Kidney epithelial cell (primary cell): ENCODE measurements around the gene PRLH. TPM values are rescaled to one million over a fixed set of nuclear protein-coding genes. Genes with fewer than 3 reads are reported as not detected.

ENCODE experiments used
- DNase-seq: peaks from one replicate; pipeline ENCODE4 v3.0.0-alpha.2; 2010; ENCODE audit warnings: low read depth
- H3K27me3 ChIP-seq: 2 replicates; pipeline ENCODE4 v1.6.0; 2011; ENCODE audit warnings: low read length; ENCODE audit not compliant: control insufficient read depth, insufficient read depth
- H3K36me3 ChIP-seq: 2 replicates; pipeline ENCODE4 v1.5.1; 2011; ENCODE audit warnings: low read length; ENCODE audit not compliant: control insufficient read depth, insufficient read depth
- H3K4me3 ChIP-seq: 2 replicates; pipeline ENCODE4 v1.5.1; 2011; ENCODE audit warnings: low read depth, mild to moderate bottlenecking, control low read depth, low read length
- CTCF ChIP-seq: IDR thresholded peaks from 2 replicates; pipeline ENCODE4 v1.5.1; 2011; ENCODE audit warnings: mild to moderate bottlenecking, moderate library complexity, low read length, control low read depth, inconsistent platforms; ENCODE audit not compliant: insufficient read depth, poor library complexity, severe bottlenecking
- total RNA-seq: library from RNA; depleted of rRNA; stranded (reverse); fragments of >200 nt; gene quantifications from 2 replicates; pipeline ENCODE4 v1.2.3, GENCODE V29; 2015

Gene PRLH
- total RNA-seq, 1 donor from 2014 or later = not detected

- Histone ChIP-seq H3K27me3 (no peaks in the 10 kb centered on the region), H3K36me3 (no peaks in the 10 kb centered on the region), H3K4me3 (no peak overlapping the region)
- TF ChIP-seq CTCF = no peak
- DNase-seq = no peak
Observed at GRCh38 chr2:237598468-237599208, 32.3 kb downstream of the PRLH start.

DNA sequence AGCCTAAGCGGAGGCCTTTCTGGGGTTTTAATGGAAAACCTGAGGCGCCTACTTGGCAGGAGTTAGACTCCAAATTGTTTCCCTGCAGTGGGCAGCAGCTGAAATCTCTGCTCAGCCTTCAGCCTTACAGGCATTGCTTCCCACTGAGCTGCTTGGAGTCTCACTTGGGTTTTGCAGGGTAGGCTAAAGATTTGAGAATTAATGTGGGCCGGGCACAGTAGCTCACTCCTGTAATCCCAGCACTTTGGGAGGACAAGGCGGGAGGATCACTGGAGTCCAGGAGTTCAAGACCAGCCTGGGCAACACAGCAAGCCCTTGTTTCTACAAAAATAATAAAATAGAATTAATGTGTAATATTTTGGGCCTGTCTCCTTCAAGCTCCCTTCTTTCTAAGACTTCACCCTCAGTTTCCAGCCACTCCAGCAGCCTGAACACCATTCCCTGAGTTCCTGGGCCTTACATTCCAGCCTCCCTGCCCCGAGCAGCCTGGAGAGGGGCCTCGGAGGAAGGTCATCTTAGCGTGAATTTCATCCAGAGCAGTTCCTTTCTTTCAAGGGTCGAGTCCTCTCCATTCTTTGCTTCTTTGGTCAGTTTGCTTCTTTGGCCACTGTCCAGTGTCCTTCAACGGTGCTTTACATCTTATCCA is 33.2 kb downstream of the PRLH start:
- Histone ChIP-seq H3K36me3 (no peaks in the 10 kb centered on the region), H3K27me3 (no peaks in the 10 kb centered on the region), H3K4me3 (no peak overlapping the region)
- no peak for DNase-seq
- no peak for TF ChIP-seq CTCF

GRCh38 chr2:237600205-237600846 is 34.0 kb downstream of the PRLH start:
- Histone ChIP-seq H3K27me3 (no peaks in the 10 kb centered on the region), H3K36me3 (no peaks in the 10 kb centered on the region), H3K4me3 (no peak overlapping the region)
- DNase-seq = no peak
- TF ChIP-seq CTCF = peak; percentile 15

DNA sequence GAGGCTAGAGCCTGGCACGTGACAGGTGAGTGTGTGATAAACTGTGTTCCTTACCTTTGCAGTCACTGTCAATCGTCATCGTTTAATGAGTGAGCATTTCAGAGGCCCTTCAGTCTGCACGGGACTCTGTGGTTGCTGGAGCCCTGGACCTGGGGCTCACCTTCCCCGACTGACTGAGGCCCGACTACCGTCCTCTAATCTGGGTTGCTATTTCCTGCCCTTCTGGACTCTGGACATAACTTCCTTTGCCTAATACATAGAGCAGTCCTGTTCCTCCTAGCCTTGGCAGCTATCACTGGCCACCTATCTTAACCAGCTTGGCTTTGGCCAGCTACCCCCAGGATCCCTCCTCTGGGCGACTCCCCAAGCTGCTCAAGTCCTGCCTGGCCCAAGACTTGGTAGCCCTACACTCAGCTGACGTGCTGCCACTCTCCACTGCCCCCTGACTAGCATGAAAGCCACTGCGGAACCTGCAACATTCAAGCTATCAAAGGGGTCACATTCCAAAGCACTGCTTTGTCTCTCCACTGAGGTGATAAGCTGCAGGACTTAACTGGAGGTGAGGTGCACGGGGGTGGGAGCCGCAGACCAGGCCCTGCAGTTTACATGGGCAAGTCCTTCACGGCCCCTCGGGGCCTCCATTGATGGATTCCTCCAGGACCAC is 35.2 kb downstream of the PRLH start:
- no peak for DNase-seq
- no peak for TF ChIP-seq CTCF
- Histone ChIP-seq H3K27me3 (no peaks in the 10 kb centered on the region), H3K4me3 (no peak overlapping the region), H3K36me3 (no peaks in the 10 kb centered on the region)

GRCh38 chr2:237602409-237602808 is 36.0 kb downstream of the PRLH start:
- no peaks in the 10 kb centered on the region for H3K27me3 ChIP-seq
- no peak overlapping the region for H3K4me3 ChIP-seq
- DNase-seq = no peak
- no peaks in the 10 kb centered on the region for H3K36me3 ChIP-seq
- no peak for TF ChIP-seq CTCF
